ENCODE results near the gene HPN.

DNA sequence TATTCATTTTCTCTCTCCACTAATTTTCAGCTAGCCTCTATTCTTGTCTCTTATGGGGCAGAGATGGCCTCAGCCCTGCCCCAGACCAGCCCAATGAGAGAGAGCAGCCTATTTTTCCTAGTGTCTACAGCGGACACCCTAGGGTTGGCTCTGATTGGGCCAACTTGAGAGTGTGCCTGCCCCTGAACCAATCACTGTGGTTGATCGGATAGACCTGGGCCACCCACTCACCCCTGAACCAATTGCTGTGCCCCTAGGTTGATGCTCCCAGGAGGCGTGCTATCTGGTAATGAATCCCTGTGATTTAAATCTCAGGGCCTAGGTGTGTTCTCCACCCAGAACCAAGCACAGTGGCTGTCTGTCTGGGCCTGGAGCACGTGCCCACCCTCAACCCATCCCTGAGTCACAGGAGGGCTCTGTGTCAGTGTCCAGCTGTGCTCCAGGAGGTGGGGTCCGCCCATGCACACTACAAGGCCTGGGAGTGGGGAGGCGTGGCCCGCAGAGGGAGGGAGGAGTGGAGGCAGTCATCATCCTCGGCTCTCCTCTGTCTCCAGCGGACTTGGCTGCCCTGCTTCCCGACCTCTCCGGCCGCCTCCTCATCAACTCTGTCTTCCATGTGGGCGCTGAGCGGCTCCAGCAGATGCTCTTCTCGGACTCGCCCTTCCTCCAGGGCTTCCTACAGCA lies 26.1 kb upstream of the HPN start:
- TF ChIP-seq CTCF (IDR thresholded peaks at IDR 0.05) (no peak), POLR2A (IDR thresholded peaks at IDR 0.05) (no peak)

Data from uterus (tissue), 2 donors.